PC-3 (cell line): Measurements from ENCODE around the gene IP6K3. TPM values are rescaled to one million over a fixed set of nuclear protein-coding genes. Genes with fewer than 3 reads are reported as not detected.

ENCODE experiments used
- ATAC-seq: fragments of 200-7000 bp; cut with Tn5 transposase; 2 replicates; pipeline ENCODE4 v1.9.1; 2020; ENCODE audit warnings: mild to moderate bottlenecking, moderate library complexity
- BruUV-seq: library from RNA; stranded (reverse); fragments of 400-500 nt; replicated peaks from 2 replicates; lab custom pipeline; 2021; lab: Mats Ljungman, UMichigan
- CTCF ChIA-PET: fragments of 300-600 bp; sonication (Branson Sonifier 250); formaldehyde crosslinking; loops from one replicate; lab custom pipeline; 2022; ENCODE audit warnings: antibody characterized with exemption; lab: Charles Lee
- POLR2A ChIA-PET: fragments of 300-600 bp; sonication (Branson Sonifier 250); formaldehyde crosslinking; loops from one replicate; lab custom pipeline; 2022; ENCODE audit warnings: antibody characterized with exemption; ENCODE audit not compliant: unreplicated experiment; lab: Charles Lee
- DNase-seq: peaks from one replicate; pipeline ENCODE4 v3.0.0-alpha.2; 2015
- H2AFZ ChIP-seq: fragments of 300-600 bp; sonication (generic); 2 replicates; pipeline ENCODE4 v1.6.0; 2016; ENCODE audit warnings: antibody characterized with exemption, low read length
- H3F3A ChIP-seq: fragments of 300-600 bp; sonication (generic); one replicate; pipeline ENCODE4 v1.6.0; 2017; ENCODE audit warnings: antibody characterized with exemption, low read length, control low read depth, mild to moderate bottlenecking; ENCODE audit not compliant: unreplicated experiment
- H3K27ac ChIP-seq: fragments of 300-600 bp; sonication (generic); 2 replicates; pipeline ENCODE4 v1.5.1; 2016; ENCODE audit warnings: mild to moderate bottlenecking, low read length
- H3K27me3 ChIP-seq: fragments of 300-600 bp; sonication (generic); 2 replicates; pipeline ENCODE4 v1.6.1; 2016; ENCODE audit warnings: low read length, mixed read lengths
- H3K36me3 ChIP-seq: fragments of 300-600 bp; sonication (generic); 2 replicates; pipeline ENCODE4 v1.6.1; 2016; ENCODE audit warnings: low read depth, mixed run types, low read length, mixed read lengths
- H3K4me1 ChIP-seq: fragments of 300-600 bp; sonication (generic); 2 replicates; pipeline ENCODE4 v1.5.1; 2016; ENCODE audit warnings: low read length; ENCODE audit not compliant: insufficient read depth
- H3K4me2 ChIP-seq: fragments of 300-600 bp; sonication (generic); 2 replicates; pipeline ENCODE4 v1.6.0; 2016; ENCODE audit warnings: low read length
- H3K4me3 ChIP-seq: fragments of 300-600 bp; sonication (generic); 2 replicates; pipeline ENCODE4 v1.5.1; 2016; ENCODE audit warnings: mild to moderate bottlenecking, low read length, mixed read lengths
- H3K79me2 ChIP-seq: fragments of 300-600 bp; sonication (generic); 2 replicates; pipeline ENCODE4 v1.6.1; 2017; ENCODE audit warnings: low read length, mixed read lengths
- H3K9ac ChIP-seq: fragments of 300-600 bp; sonication (generic); 2 replicates; pipeline ENCODE4 v1.6.0; 2016; ENCODE audit warnings: mild to moderate bottlenecking, low read length
- H3K9me2 ChIP-seq: fragments of 300-600 bp; sonication (generic); replicated peaks from 2 replicates; pipeline ENCODE4 v1.6.1; 2016; ENCODE audit warnings: mixed run types, low read length, mixed read lengths
- H3K9me3 ChIP-seq: fragments of 300-600 bp; sonication (generic); 2 replicates; pipeline ENCODE4 v1.6.1; 2016; ENCODE audit warnings: low read length, mixed read lengths
- H4K20me1 ChIP-seq: fragments of 300-600 bp; sonication (generic); 2 replicates; pipeline ENCODE4 v1.6.1; 2016; ENCODE audit warnings: low read length, mixed read lengths
- CTCF ChIP-seq: fragments of 300-600 bp; sonication (generic); conservative IDR thresholded peaks from 2 replicates; pipeline ENCODE4 v1.5.1; 2017; ENCODE audit warnings: antibody characterized with exemption, low read depth, mild to moderate bottlenecking, low read length
- EZH2 ChIP-seq: fragments of 300-600 bp; sonication (generic); IDR thresholded peaks from one replicate; pipeline ENCODE4 v1.6.1; 2017; ENCODE audit warnings: antibody characterized with exemption, mild to moderate bottlenecking, low read length; ENCODE audit not compliant: unreplicated experiment
- EZH2phosphoT487 ChIP-seq: fragments of 300-600 bp; sonication (generic); IDR thresholded peaks from 2 replicates; pipeline ENCODE4 v1.6.1; 2018; ENCODE audit warnings: mild to moderate bottlenecking, antibody characterized with exemption, low read length, borderline replicate concordance
- intact Hi-C: fragments of 100-400 bp; cut with micrococcal nuclease; formaldehyde crosslinking; loops from 2 replicates; pipeline ENCODE4 v1.9.0; 2023
- total RNA-seq: library from RNA; depleted of rRNA; stranded (reverse); fragments of >200 nt; gene quantifications from 2 replicates; pipeline ENCODE4 v1.2.3, GENCODE V29; 2014

The IP6K3 gene
- total RNA-seq, 1 experiment from 2014 or later, result not detected

GRCh38 chr6:33738153-33738552 lies 8.6 kb downstream of the IP6K3 start:
- TF ChIP-seq EZH2 (no peak), CTCF (no peak), EZH2phosphoT487 (no peak)
- POLR2A ChIA-PET, result interaction anchor here (0.6 kb wide), 1 partner anchor 11 kb away, joined by 4 read pairs; no protein-coding TSS in a partner anchor
- no TSS peak for BruUV-seq
- Histone ChIP-seq H3K27ac (no peak overlapping the region), H3K4me1 (no peaks in the 10 kb centered on the region), H3K9me3 (no peaks in the 10 kb centered on the region), H3K79me2 (no peaks in the 10 kb centered on the region), H3K9ac (no peak overlapping the region), H4K20me1 (no peaks in the 10 kb centered on the region), H3K4me3 (no peak overlapping the region), H3K4me2 (no peak overlapping the region), H3K36me3 (no peaks in the 10 kb centered on the region), H2AFZ (no peak overlapping the region), H3K27me3 (no peaks in the 10 kb centered on the region), H3F3A (no peaks in the 10 kb centered on the region), H3K9me2 (no peaks in the 10 kb centered on the region)
- intact Hi-C loops, result no loop called here
- DNase-seq, result no peak
- CTCF ChIA-PET, result interaction anchor here (1.0 kb wide), 1 partner anchor 26 kb away, joined by 3 read pairs; the partner anchor contains the start of gene UQCC2
- no peak for ATAC-seq

GRCh38 chr6:33737267-33738026 lies 9.3 kb downstream of the IP6K3 start:
- POLR2A ChIA-PET, result interaction anchor here (0.6 kb wide), 1 partner anchor 10 kb away, joined by 4 read pairs; no protein-coding TSS in a partner anchor
- CTCF ChIA-PET, result interaction anchor here (1.0 kb wide), 1 partner anchor 26 kb away, joined by 3 read pairs; the partner anchor contains the start of gene UQCC2
- intact Hi-C loops, result no loop called here

More at GRCh38 chr6:33737267-33738026, 9.3 kb downstream of the IP6K3 start:
- Histone ChIP-seq H3K36me3 (no peaks in the 10 kb centered on the region), H3K27me3 (no peaks in the 10 kb centered on the region), H3K4me3 (no peak overlapping the region), H3K9me2 (no peaks in the 10 kb centered on the region), H2AFZ (no peak overlapping the region), H3K27ac (no peak overlapping the region), H3K4me2 (no peak overlapping the region), H3K9ac (no peak overlapping the region), H4K20me1 (no peaks in the 10 kb centered on the region), H3K79me2 (no peaks in the 10 kb centered on the region), H3K9me3 (no peaks in the 10 kb centered on the region), H3K4me1 (peaks cover 5% of the 10 kb centered on the region), H3F3A (no peaks in the 10 kb centered on the region)
- TF ChIP-seq EZH2 (no peak), EZH2phosphoT487 (no peak), CTCF (no peak)
- no TSS peak for BruUV-seq
- no peak for ATAC-seq
- no peak for DNase-seq
